Measurements from ENCODE around the gene FBXO34.
A peak's percentile ranks its signal among the peaks of the same experiment; 100 is the strongest.

Gene FBXO34

GRCh38 chr14:55387121-55387520, 115.9 kb downstream of the FBXO34 start:
- in situ Hi-C loops (cut with HindIII; ENCODE audit: low sequenced_read_pairs): no loop called here
- TF ChIP-seq CTCF (IDR thresholded peaks at IDR 0.05; ENCODE audit: low read depth, low read length, missing control alignments): no peak
- H3K4me3 ChIP-seq (ENCODE audit: low read depth, low read length): no peak overlapping the region
- DNase-seq (ENCODE audit: low read depth): no peak

- TF ChIP-seq CTCF (IDR thresholded peaks at IDR 0.05; ENCODE audit: low read depth, low read length, missing control alignments): no peak
- in situ Hi-C loops (cut with HindIII; ENCODE audit: low sequenced_read_pairs): no loop called here
- peak; percentile 6 for DNase-seq (ENCODE audit: low read depth)
- no peak overlapping the region for H3K4me3 ChIP-seq (ENCODE audit: low read depth, low read length)
Measured at GRCh38 chr14:55388160-55388559, 116.9 kb downstream of the FBXO34 start.

DNA sequence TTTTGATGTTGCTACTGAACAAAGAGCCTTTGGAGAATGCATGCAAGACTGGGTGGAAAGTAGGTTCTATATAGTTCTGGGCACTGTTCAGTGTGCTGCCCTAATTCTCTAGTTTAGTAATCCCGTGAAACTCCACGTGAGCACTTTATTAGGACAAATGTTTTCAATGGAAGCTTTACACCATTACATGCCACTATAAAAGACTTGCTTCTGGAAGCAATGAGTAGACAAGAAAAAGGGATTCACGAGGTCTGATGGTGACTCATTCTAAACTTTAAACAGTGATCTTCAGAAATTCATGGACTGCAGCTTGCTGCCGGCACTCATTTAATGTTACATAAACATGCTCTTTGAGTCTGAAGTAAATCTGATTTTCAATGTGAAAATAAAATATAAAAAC, 118.1 kb downstream of the FBXO34 start:
- in situ Hi-C loops (cut with HindIII; ENCODE audit: low sequenced_read_pairs): no loop called here
- peak; percentile 23 for DNase-seq (ENCODE audit: low read depth)
- no peak overlapping the region for H3K4me3 ChIP-seq (ENCODE audit: low read depth, low read length)
- TF ChIP-seq CTCF (IDR thresholded peaks at IDR 0.05; ENCODE audit: low read depth, low read length, missing control alignments): no peak

DNA sequence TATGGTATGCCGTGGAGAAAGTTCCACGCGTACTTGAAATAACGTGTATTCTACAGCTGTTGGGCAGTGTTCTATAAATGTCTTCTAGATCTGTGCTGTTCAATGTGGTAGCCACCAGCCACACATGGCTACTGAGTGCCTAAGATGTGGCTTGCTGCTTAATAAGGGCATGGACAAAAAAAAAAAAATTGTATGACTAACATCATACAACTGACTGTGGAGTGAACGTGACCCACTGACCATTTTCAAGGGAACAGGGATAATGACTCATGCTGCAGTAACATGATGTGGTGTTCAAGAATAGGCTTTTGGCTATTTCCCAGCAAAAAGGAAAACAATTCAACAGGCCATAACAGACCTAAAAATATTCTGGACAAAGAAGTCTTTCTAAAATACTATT, 127.5 kb downstream of the FBXO34 start:
- no peak overlapping the region for H3K4me3 ChIP-seq (ENCODE audit: low read depth, low read length)
- TF ChIP-seq CTCF (IDR thresholded peaks at IDR 0.05; ENCODE audit: low read depth, low read length, missing control alignments): no peak
- in situ Hi-C loops (cut with HindIII; ENCODE audit: low sequenced_read_pairs): no loop called here
- DNase-seq (ENCODE audit: low read depth): peak; percentile 94

- in situ Hi-C loops (cut with HindIII; ENCODE audit: low sequenced_read_pairs): no loop called here
- H3K4me3 ChIP-seq (ENCODE audit: low read depth, low read length): no peak overlapping the region
- no peak for DNase-seq (ENCODE audit: low read depth)
- TF ChIP-seq CTCF (IDR thresholded peaks at IDR 0.05; ENCODE audit: low read depth, low read length, missing control alignments): no peak
Measured at GRCh38 chr14:55399183-55399582, 128.0 kb downstream of the FBXO34 start.

GRCh38 chr14:55399852-55400251, 128.6 kb downstream of the FBXO34 start:
- no peak for DNase-seq (ENCODE audit: low read depth)
- no peak for TF ChIP-seq CTCF (IDR thresholded peaks at IDR 0.05; ENCODE audit: low read depth, low read length, missing control alignments)
- in situ Hi-C loops (cut with HindIII; ENCODE audit: low sequenced_read_pairs): no loop called here
- no peak overlapping the region for H3K4me3 ChIP-seq (ENCODE audit: low read depth, low read length)

DNA sequence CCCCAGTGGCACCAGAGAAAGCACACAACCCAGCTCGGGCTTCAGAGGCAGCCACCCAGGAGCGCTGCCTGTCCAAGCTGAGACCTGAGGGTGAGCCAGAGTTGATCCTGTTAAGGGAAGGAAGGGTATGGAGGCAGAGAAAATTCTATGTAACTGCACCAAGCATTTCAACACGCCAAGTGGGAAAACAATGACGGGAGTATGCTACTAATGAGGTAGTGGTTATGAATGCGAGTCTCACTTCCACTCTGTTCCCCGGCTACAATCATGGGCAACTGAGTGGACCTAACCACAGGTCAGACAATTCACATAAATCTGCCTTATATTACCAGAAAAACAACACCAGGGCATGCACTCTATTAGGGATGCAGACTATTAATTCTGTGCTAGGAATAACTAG, 130.5 kb downstream of the FBXO34 start:
- DNase-seq (ENCODE audit: low read depth): no peak
- in situ Hi-C loops (cut with HindIII; ENCODE audit: low sequenced_read_pairs): no loop called here
- TF ChIP-seq CTCF (IDR thresholded peaks at IDR 0.05; ENCODE audit: low read depth, low read length, missing control alignments): no peak

More for the DNA sequence above, 130.5 kb downstream of the FBXO34 start:
- no peak overlapping the region for H3K4me3 ChIP-seq (ENCODE audit: low read depth, low read length)

Data from astrocyte of the cerebellum (primary cell).